ENCODE results near the gene CD247. TPM values are rescaled to one million over a fixed set of nuclear protein-coding genes. Genes with fewer than 3 reads are reported as not detected.

The CD247 gene
- total and polyA plus RNA-seq, 9 of the 15 experiments (the other 6 are each of a cell fraction or from before 2014, with no cell fraction given) = 0.08 to 0.42 (median 0.28) TPM; not detected in 5

GRCh38 chr1:167553136-167554027, 35.1 kb upstream of the CD247 start, which contains the start of gene CREG1 (continued):
- TF ChIP-seq STAT6 (CRISPR knock-in tag; IDR thresholded peaks at IDR 0.05) (peak; percentile 80; the same call in 1 of the 2 replicates), MEF2A (IDR thresholded peaks at IDR 0.05; ENCODE audit: control insufficient read depth, low read depth, low read length) (no peak), GATAD2B (IDR thresholded peaks at IDR 0.05; ENCODE audit: borderline replicate concordance) (peak; percentile 99), CBFA2T3 (IDR thresholded peaks at IDR 0.05) (no peak), POLR3A (IDR thresholded peaks at IDR 0.05; ENCODE audit: borderline replicate concordance, extremely low read depth, insufficient read depth, insufficient read length) (no peak), ELF1 (tag; IDR thresholded peaks at IDR 0.05) (peak; percentile 26), WHSC1 (IDR thresholded peaks at IDR 0.05; ENCODE audit: low read length) (peak; percentile 34), FOXK1 (CRISPR knock-in tag; IDR thresholded peaks at IDR 0.05; ENCODE audit: borderline replicate concordance) (no peak), ZNF165 (CRISPR knock-in tag; IDR thresholded peaks at IDR 0.05; ENCODE audit: borderline replicate concordance) (no peak; the same call in 1 of the 2 replicates), ATF7 (IDR thresholded peaks at IDR 0.05) (peak; percentile 75; the same call in 1 of the 2 replicates), RB1 (IDR thresholded peaks at IDR 0.05; ENCODE audit: low read depth) (peak; percentile 96), CEBPB (tag; IDR thresholded peaks at IDR 0.05) (0 out of 2 replicates have a peak, but pooled peaks have one; percentile 50), POLR2H (tag; IDR thresholded peaks at IDR 0.05; ENCODE audit: low read depth) (peak; percentile 93), FOXJ2 (tag; IDR thresholded peaks at IDR 0.05) (peak; percentile 53; the same call in 1 of the 2 replicates), BCL6 (CRISPR knock-in tag; IDR thresholded peaks at IDR 0.05) (no peak), EZH2 (IDR thresholded peaks at IDR 0.05; ENCODE audit: borderline replicate concordance, low read depth, low read length) (no peak), ERF (CRISPR knock-in tag; IDR thresholded peaks at IDR 0.05) (peak; percentile 95), JUN (IDR thresholded peaks at IDR 0.05; ENCODE audit: borderline replicate concordance, low read depth, low read length) (no peak), JUN (CRISPR knock-in tag; IDR thresholded peaks at IDR 0.05; ENCODE audit: borderline replicate concordance) (peak; percentile 94)
- TF ChIP-seq, protein P1, sequence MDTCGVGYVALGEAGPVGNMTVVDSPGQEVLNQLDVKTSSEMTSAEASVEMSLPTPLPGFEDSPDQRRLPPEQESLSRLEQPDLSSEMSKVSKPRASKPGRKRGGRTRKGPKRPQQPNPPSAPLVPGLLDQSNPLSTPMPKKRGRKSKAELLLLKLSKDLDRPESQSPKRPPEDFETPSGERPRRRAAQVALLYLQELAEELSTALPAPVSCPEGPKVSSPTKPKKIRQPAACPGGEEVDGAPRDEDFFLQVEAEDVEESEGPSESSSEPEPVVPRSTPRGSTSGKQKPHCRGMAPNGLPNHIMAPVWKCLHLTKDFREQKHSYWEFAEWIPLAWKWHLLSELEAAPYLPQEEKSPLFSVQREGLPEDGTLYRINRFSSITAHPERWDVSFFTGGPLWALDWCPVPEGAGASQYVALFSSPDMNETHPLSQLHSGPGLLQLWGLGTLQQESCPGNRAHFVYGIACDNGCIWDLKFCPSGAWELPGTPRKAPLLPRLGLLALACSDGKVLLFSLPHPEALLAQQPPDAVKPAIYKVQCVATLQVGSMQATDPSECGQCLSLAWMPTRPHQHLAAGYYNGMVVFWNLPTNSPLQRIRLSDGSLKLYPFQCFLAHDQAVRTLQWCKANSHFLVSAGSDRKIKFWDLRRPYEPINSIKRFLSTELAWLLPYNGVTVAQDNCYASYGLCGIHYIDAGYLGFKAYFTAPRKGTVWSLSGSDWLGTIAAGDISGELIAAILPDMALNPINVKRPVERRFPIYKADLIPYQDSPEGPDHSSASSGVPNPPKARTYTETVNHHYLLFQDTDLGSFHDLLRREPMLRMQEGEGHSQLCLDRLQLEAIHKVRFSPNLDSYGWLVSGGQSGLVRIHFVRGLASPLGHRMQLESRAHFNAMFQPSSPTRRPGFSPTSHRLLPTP (IDR thresholded peaks at IDR 0.05; ENCODE audit: borderline replicate concordance, extremely low read depth, insufficient read length) = no peak
